RPMI8226 (cell line): Measurements from ENCODE around the gene CPN2.

ENCODE experiments used
- DNase-seq: peaks from one replicate; pipeline ENCODE4 v3.0.0-alpha.2; 2015

Gene CPN2, protein sequence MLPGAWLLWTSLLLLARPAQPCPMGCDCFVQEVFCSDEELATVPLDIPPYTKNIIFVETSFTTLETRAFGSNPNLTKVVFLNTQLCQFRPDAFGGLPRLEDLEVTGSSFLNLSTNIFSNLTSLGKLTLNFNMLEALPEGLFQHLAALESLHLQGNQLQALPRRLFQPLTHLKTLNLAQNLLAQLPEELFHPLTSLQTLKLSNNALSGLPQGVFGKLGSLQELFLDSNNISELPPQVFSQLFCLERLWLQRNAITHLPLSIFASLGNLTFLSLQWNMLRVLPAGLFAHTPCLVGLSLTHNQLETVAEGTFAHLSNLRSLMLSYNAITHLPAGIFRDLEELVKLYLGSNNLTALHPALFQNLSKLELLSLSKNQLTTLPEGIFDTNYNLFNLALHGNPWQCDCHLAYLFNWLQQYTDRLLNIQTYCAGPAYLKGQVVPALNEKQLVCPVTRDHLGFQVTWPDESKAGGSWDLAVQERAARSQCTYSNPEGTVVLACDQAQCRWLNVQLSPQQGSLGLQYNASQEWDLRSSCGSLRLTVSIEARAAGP

DNA sequence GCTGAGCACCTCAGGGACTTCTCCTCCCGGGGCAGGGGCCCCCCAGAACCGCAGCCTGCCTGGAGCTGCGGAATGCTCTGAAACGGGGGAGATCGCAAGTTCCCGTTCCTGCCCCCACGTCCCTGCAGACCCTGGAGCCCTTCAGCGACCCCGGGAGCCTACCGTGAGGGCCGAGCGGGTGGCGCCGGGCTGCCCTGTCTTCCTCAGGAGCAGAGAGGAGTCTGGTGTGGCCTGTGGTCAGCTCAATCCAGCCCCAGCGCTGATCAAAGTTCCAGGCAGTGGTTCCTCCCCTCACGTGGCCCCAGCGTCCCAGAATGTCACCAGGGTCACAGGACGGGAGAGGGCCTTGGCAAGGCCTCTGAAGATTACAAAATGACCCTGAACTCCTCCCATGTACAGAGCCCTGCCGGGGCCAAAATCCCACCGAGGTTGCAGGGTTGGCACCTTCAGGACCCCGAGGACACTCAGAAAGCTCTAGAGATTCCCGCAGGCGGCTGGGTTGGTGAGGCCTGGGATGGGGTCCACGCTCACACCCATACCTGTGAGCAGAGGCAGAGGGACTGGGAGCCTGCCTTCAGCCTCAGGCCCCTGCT, at the start of gene CPN2:
Gene CPN2 (minus strand): TSS at position 249 of the 593 bp plus-strand sequence. CDS start 8,626 bp downstream, outside the sequence.
- DNase-seq = no peak

DNA sequence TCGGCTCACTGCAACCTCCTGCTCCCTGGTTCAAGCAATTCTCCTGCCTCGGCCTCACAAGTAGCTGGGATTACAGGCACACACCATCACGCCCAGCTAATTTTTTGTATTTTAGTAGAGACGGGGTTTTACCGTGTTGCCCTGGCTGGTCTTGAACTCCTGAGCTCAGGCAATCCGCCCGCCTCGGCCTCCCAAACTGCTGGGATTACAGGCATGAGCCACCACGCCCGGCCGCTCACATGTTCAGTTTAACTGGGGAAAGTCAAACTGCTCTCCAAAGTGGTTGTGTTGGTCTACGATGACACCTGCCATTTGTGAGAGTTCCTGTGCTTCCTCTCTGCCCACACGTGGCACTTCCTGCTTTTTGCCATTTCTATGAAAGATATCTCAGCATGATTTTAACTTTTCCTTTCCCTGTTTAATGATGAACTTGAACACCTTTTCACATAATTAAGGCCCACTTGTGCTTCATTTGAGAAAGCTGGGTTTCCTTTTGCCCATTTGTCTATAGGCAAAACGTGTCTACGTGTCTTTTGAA, 48.8 kb upstream of the CPN2 start:
- DNase-seq = no peak

- DNase-seq = no peak
Observed at GRCh38 chr3:194399166-194399565, 48.0 kb upstream of the CPN2 start, which contains the start of gene GP5. Gene GP5 (minus strand): TSS chr3:194399266. CDS start chr3:194398282, 984 bp downstream.

DNA sequence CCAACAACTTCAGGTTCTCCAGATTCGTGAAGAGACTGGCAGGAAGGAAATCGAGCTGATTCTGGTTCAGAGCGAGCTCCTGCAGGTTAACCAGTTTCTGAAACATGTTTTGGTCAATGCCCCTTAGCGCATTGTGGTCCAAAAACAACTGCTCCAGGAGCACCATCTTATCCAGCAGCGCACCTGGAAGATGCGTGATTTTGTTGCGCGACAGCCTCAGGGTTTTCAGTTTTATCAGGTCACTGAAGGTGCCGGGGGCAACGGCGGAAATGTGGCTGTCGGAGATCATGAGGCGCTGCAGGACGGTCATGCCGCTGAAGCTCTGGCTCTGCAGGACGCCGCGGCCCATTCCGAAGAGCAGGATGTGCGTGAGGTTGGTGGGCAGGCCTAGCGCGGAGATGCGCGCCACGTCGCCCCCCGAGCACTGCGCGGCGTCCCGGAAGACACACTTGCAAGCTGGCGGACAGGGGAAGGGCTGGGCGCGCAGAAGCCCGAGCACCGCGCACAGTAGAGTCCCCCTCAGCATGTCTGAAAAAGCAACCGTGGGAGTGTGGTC, 46.7 kb upstream of the CPN2 start:
- no peak for DNase-seq

DNA sequence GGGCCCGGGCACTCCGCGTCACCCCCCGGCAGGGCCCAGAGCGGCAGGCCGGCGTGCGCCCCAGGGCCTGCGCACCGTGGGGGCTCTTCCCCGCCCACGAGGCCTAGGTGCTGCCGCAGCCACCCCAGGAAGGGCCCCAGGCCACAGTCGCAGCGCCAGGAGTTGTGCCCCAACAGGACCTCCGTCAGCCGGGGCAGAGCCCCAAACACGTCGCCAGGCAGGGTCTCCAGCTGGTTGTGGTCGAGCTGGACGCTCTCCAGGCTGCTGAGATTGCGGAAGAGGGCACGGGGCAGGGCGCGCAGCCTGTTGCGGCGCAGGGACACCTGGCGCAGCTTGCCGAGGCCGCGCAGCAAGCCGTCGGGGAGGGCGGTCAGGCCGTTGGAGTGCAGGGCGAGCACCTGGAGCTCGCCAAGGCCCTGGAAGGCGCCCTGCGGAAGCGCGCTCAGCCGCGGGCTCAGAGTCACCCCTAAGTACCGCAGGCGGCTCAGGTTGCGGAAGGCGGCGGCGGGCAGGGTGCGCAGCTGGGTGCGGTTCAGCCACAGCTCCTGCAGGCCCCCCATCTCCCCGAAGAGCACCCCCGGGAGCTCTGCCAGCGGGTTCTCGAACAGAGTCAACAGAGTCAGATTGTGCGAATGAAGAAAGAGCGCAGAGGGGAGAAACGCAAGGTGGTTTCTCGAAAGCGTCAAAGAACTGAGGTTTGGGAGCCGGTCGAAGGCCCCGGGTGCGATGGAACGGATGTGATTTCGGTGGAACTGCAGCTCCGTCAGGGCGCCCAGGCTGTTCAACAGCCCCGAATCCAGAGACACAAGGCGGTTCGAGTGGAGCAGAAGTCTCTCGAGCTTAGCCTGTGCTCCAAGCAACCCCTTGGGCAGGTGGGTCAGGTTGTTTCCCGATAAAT, 46.0 kb upstream of the CPN2 start:
- peak; percentile 93 for DNase-seq

- DNase-seq = no peak
Observed at GRCh38 chr3:194396539-194396858, 45.4 kb upstream of the CPN2 start.

DNA sequence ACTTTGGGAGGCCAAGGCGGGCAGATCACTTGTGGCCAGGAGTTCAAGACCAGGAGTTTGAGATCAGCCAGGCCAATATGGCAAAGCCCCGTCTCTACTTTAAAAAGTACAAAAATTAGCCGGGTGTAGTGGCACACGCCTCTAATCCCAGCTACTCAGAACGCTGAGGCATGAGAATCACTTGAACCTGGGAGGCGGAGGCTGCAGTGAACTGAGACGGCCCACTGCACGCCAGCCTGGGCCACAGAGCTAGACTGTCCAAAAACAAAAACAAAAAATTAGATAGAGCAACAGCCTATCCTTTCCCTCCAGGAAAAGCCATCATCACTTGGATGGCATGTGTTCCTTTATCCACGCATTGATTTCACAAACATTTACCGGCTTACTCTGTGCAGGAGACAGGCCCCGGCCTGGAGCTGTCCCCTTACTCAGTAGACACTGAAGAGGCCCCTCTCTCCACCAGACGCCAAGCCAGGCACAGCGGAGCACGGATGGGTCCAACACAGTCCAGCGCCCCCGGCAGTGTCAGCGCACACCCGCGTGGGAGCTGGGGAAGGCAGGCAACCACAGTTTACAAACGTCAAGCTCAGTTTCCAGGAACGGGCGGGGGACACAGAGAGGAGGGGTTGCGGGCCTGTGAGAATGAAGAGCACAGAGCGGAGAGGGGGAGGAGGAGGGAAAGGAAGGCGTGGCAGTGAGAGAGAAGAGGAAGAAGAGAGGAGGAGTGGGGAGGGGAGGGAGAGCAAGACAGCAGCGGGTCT, 44.8 kb upstream of the CPN2 start:
- DNase-seq = no peak

DNA sequence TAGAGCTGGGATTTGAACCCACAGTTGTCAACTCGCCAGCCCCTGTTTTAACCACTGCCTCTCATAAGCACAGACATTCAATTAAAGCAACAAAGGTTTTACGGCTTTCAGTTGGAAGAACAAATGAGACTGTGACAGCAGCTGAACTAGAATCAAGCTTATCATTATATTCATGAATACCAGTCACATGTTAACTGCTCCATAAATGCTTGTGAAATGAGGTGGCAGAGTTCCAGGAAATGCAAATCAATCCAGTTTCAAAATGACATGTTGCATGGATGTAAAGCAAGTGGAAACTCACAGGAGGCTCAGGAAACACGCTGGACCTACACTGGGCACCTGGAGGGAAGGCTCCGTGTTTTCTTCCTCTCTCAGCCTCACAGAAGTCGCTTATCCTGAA, 44.1 kb upstream of the CPN2 start:
- DNase-seq = no peak

DNA sequence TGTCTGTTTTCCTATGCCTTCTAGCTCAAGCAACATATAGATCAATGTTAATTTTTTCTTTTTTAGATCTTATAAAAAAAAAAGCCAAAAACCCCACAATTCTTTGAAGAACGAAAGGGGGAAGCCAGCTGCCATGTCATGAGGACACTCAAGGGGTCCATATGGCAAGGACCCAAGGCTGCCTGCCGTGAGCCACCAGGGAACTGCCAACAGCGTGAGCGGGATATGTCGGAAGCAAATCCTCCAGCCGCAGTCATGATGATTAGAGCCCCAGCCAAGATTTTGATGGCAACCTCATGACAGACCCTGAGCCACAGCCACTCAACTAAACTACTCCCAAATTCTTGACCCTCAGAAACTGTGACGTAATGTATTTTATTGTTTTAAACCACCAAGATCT, 41.4 kb upstream of the CPN2 start:
- no peak for DNase-seq

DNA sequence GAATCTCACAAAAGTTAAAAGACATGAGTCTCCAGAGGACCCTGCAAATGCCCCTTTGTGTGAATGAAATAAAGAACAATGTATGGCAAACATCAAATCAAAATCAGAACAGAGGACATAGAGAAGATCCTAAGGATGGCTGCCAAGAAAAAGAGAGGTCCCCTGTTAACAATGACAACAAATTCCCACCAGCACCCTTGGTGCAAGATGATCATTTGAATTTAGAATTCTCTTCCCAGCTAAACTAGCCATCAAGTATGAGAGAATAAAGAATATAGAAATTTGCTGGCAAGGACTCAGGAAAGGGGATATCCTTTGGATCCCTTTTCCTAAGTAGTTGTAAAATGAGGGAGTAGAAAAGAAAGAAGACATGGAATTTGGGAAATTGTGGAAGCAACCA, 39.7 kb upstream of the CPN2 start:
- no peak for DNase-seq

GRCh38 chr3:194389269-194389668, 38.1 kb upstream of the CPN2 start:
- no peak for DNase-seq

DNA sequence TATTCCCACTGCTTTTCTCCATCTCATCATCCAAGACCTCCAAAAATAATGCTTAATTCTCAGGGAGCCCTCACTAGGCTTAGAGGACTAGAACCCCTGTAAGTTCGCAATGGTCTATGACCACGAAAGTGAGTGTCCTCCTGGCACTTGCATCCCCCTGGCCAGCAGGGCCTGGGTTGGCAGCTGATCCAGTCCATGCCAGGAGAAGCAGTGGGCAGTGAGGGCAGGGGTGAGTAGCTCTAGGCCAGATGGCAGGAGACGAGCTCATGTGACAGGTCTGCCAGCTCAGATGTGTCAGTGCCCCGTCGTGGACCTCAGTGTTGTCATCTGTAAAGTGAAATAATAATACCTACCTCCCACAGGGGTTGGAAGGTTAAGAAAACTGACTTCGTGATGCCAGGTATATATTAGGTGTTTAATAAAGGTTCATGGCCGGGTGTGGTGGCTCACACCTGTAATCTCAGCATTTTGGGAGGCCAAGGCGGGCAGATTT, 36.8 kb upstream of the CPN2 start:
- no peak for DNase-seq

- DNase-seq = no peak
Observed at GRCh38 chr3:194387276-194387675, 36.1 kb upstream of the CPN2 start.

- no peak for DNase-seq
Observed at GRCh38 chr3:194386648-194387047, 35.5 kb upstream of the CPN2 start.

- no peak for DNase-seq
Observed at GRCh38 chr3:194386066-194386465, 34.9 kb upstream of the CPN2 start.

GRCh38 chr3:194384569-194385001, 33.5 kb upstream of the CPN2 start:
- no peak for DNase-seq

- DNase-seq = no peak
Observed at GRCh38 chr3:194384156-194384555, 33.0 kb upstream of the CPN2 start.

DNA sequence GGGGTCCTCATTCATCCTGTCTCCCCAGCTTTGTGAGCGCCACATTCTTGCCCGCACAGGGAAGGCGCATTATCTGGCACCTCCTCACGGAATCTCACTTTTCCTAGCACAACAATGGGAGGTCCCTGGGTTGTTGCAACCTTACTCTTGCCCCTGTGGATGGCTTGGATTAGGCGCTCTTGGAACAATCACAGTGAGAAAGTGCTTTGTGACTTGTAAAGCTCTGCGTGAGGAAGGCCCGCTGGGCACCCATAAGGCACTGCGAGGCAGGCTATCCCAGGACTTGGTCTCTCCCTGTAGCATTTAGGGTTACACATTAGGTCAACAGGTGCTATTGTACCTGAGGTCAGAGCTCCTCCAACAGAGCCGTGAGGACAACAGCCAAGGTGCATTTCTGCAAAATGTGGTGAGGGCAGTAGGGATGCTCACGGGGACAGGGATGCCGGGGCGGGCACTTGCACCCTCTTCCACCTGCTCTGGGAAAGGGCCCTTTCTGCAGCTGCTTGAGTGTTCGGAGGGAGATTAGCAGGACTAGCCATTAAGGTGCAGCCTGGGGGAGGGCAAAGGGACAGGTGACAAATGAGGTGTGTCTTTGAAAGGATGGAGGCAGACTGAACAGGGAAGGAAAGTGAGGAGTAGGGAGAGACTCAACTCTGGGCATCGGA, 32.3 kb upstream of the CPN2 start:
- no peak for DNase-seq

DNA sequence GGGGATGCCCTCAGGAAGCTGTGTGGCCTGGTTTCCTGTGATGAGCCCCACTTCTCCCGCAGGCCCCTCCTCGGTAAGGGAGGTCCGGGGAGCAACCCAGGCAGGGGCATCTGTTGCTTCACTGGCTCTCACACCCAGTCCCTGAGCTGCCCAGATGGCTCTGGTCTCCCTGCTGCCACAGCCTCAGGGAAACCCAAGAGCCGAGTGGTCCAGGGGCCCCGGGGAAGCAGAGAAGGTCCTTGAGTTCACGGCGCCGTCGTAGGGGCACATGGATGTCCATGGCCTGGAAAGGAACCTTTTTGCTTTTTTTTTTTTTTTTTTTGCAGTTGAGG, 31.7 kb upstream of the CPN2 start:
- no peak for DNase-seq

DNA sequence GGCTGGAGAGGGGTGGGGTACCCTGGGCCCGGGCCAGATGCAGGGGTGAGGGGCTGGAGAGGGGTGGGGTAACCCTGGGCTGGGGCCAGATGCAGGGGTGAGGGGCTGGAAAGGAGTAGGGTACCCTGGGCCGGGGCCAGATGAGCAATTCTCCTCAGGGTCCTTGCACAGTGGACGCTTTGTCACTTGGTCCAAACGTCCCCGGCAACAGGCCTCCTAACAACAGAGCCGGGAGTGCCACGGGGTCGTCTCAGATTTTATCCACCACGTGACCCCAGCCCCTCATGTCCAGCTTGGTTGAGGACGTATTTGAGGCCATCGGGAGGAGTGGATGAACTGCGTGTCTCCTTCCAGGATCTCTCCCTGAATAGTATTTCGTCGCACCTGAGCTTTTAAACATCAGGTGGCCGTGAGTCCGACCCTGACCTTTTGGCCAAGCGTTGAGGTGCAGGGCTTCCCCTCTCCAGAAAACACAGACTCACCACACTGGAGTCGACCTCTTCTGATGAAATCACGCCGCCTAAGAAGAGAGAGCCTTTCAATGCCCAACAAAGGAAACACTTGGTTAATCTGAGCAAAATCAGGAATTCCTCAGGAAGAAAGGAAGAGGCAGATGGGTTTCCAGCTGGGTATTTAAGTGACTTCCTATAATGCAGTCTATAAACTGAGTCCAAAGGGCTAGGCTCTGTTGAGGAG, 31.2 kb upstream of the CPN2 start:
- DNase-seq = no peak

GRCh38 chr3:194381460-194381875, 30.3 kb upstream of the CPN2 start:
- DNase-seq = no peak
